Esophagus muscularis mucosa (tissue), 3 donors: ENCODE measurements around the gene SMAD9.

Experiments used
- POLR2AphosphoS5 ChIP-seq, 2 donors: sonication (generic); formaldehyde crosslinking; IDR thresholded peaks; one replicate each; pipeline ENCODE4 v1.6.1; 2017; ENCODE audit warnings: antibody characterized with exemption in 2 of 2
- TF ChIP-seq, protein P1 (sequence below), 3 experiments: fragments of 200-600 bp in 2 of 3; fragments of 450-650 bp in 1 of 3; sonication (generic) in 2 of 3; IDR thresholded peaks; one replicate each; pipeline ENCODE4 v1.5.1; 2017 to 2019; ENCODE audit warnings: antibody characterized with exemption in 3 of 3, mild to moderate bottlenecking in 2 of 3, moderate library complexity in 1 of 3

DNA sequence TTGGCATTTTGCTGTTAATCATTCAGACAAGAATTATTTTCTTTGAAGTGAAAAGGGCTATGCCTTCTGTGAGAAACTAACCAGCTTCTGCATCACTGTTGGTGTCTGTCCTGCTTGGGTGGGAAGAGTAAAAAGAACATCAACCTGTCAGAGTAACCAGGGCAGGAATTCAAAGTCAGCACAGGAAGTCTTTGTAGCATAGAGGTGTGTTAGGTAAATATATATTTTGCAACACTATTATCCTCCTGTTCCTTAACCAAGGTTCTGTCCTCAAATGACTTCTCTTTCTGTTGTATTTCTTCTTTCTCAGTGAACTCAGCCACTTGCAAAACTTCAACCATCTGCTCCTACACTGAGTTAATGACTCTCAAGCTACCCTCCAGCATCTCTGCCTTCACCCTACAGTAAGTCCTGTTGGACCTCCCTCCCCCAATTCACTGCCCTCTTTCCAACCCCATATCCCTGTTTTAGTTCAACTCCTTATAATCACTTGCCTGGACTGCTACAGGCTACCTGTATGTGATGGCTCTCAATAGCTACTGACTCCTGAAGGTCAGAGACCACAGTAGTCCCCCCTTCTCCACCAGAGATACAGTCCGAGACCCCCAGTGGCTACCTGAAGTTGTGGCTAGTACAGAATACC, 49.9 kb downstream of the SMAD9 start:
- no peak for TF ChIP-seq POLR2AphosphoS5 (IDR thresholded peaks at IDR 0.05)
- TF ChIP-seq, protein P1, sequence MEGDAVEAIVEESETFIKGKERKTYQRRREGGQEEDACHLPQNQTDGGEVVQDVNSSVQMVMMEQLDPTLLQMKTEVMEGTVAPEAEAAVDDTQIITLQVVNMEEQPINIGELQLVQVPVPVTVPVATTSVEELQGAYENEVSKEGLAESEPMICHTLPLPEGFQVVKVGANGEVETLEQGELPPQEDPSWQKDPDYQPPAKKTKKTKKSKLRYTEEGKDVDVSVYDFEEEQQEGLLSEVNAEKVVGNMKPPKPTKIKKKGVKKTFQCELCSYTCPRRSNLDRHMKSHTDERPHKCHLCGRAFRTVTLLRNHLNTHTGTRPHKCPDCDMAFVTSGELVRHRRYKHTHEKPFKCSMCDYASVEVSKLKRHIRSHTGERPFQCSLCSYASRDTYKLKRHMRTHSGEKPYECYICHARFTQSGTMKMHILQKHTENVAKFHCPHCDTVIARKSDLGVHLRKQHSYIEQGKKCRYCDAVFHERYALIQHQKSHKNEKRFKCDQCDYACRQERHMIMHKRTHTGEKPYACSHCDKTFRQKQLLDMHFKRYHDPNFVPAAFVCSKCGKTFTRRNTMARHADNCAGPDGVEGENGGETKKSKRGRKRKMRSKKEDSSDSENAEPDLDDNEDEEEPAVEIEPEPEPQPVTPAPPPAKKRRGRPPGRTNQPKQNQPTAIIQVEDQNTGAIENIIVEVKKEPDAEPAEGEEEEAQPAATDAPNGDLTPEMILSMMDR (IDR thresholded peaks at IDR 0.05), result no peak
